HG03575 (cell line): ENCODE results near the gene WASHC4.

Experiments used
- ATAC-seq: cut with Tn5 transposase; IDR thresholded peaks from one replicate; pipeline ENCODE4 v1.9.1; 2021; ENCODE audit not compliant: unreplicated experiment, insufficient number of reproducible peaks, low FRiP score; ENCODE audit errors: extremely low read depth

Gene WASHC4, protein sequence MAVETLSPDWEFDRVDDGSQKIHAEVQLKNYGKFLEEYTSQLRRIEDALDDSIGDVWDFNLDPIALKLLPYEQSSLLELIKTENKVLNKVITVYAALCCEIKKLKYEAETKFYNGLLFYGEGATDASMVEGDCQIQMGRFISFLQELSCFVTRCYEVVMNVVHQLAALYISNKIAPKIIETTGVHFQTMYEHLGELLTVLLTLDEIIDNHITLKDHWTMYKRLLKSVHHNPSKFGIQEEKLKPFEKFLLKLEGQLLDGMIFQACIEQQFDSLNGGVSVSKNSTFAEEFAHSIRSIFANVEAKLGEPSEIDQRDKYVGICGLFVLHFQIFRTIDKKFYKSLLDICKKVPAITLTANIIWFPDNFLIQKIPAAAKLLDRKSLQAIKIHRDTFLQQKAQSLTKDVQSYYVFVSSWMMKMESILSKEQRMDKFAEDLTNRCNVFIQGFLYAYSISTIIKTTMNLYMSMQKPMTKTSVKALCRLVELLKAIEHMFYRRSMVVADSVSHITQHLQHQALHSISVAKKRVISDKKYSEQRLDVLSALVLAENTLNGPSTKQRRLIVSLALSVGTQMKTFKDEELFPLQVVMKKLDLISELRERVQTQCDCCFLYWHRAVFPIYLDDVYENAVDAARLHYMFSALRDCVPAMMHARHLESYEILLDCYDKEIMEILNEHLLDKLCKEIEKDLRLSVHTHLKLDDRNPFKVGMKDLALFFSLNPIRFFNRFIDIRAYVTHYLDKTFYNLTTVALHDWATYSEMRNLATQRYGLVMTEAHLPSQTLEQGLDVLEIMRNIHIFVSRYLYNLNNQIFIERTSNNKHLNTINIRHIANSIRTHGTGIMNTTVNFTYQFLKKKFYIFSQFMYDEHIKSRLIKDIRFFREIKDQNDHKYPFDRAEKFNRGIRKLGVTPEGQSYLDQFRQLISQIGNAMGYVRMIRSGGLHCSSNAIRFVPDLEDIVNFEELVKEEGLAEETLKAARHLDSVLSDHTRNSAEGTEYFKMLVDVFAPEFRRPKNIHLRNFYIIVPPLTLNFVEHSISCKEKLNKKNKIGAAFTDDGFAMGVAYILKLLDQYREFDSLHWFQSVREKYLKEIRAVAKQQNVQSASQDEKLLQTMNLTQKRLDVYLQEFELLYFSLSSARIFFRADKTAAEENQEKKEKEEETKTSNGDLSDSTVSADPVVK

DNA sequence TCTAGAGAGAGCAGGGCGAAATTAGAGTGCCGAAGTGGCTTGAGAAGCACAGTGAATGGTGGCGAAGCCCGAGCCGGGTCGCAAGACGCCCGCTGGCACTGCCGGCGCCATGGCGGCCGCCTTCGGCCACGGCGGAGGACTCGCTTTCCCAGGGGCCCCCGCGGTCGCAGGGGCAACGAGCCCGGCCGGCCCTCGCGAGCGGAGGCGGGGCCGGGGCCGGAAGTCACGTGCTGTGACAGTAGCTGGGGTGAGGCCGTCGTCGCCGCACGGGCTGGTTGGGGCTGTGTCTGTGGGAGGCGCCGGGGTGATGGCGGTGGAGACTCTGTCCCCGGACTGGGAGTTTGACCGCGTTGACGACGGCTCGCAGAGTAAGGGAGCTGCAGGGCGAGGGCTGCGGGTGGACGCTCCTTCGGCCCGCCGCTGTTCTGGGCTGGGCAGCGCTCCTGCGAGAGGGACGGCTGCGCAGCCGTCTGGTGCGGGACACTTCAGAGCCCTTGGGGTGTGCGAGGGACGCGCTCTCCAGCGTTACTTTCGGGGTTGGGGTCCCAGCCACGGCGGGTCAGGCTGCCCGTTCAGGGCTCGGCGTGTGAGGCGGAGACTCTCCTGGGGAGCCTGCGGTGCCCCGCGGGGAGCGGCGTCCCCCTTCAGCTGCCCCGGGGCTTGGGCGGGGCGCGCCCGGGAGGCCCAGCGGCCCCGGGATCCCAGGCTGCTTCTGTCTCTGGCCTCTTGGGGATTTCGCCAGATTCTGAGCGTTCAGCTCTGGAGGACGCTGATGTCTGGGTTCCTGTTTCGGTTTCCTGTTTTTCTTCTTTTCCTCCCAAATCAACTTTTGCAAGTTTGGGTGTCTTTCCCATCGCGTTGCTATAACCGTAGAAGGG is at the start of gene WASHC4:
Gene WASHC4, plus strand, starts transcription at position 238 of the 878 bp plus-strand sequence. Its CDS starts 70 bp downstream, at position 308.
- ATAC-seq, result peak; percentile 41

DNA sequence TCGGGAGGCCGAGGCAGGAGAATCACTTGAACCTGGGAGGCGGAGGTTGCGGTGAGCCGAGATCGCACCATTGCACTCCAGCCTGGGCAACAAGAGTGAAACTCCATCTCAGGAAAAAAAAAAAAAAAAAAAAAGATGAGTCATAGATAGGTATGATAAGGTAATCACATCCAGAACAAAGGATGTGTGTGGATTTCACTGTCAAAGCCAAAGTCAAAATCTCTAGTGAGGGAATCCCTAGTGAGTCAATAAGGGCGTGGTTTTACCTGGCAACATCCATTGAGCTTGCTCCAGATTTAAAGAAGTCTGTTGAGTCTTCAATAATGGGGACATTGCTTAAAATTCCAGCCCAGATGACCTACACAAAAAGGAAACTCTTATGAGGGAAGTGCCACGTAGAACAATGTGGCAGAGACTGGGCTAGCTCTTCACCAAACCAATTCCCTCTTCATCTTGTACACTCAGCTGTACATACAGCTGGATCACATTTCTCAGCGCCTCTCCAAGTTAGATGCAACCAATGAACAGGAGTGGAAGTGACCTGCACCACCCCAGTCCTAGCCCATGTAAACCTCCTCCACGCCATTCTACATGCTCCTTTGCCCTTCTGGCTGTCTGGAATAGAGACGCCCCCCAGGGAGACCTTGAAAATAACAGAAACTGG is 46.7 kb upstream of the WASHC4 start:
- no peak for ATAC-seq

DNA sequence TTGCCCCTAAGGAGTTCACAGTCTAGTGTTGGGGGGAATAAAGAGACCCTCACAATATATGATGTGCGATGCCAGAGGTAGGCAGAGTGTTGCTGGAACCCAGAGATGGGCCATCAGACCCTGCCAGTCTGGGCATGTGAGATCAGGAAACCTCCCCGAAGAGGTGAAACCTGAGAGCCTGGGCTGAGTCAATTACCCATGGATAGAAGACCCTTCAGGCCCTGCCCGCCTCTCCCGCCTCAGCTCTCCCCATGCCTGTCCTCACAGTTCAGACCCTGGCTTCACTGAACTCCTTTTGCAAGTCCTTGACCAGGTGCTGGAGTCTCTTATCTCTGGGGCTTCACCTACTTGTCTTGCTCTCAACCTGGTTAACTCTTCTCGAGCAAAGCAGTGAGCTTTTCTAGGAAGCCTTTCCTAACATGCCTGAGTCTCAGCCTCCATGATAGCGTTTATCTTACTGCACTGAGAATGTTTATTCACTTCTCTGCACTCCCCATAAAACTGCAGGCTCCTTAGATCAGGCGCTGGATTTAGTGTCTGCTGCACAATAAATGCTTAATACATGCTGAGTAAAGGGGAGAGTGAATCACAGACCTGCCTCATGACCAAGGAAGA is 42.9 kb upstream of the WASHC4 start:
- no peak for ATAC-seq

- ATAC-seq, result no peak
These were observed 40.0 kb upstream of the WASHC4 start for GRCh38 chr12:105067511-105068031.

DNA sequence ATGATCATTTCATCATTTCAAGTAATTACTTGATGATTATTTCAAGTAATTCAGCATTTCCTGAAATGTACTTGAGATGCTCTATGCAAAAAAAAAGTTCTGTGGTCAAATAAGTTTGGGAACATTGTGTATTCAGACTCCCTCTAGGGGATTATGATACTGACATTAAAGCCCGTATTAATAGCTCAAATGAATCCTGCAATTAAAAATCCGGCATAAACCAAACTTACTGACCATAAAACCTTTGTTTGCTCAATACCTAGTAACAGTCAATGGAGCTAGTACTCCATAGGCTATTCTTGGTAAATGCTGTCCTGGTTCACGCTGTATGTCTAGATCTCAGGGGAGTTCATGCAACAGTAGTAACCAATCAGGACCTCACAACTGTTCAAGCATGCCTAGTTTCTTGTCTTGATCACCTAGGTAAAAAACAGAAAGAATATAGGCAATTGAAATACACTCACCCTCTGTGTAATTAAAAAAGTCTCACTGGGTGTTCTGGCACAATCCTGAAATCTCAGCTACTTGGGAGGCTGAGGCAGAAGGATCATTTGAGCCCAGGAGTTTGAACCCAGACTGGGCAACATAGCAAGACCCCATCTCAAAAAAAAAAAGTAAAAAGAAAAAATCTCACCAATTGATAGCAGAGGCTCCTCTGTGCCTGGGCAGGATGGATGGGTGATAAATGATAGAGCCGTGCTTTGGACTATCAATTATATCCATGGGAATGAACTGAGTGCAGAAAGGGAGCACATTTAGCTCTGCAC is 37.4 kb upstream of the WASHC4 start:
- ATAC-seq, result no peak

GRCh38 chr12:105071981-105072380 is 35.5 kb upstream of the WASHC4 start:
- ATAC-seq, result no peak

GRCh38 chr12:105072888-105073488 is 34.5 kb upstream of the WASHC4 start:
- no peak for ATAC-seq

- no peak for ATAC-seq
These were observed 31.4 kb upstream of the WASHC4 start for GRCh38 chr12:105076098-105076497.

- ATAC-seq, result no peak
These were observed 30.6 kb upstream of the WASHC4 start for GRCh38 chr12:105076913-105077312.

- ATAC-seq, result no peak
These were observed 30.1 kb upstream of the WASHC4 start for GRCh38 chr12:105077435-105077834.

DNA sequence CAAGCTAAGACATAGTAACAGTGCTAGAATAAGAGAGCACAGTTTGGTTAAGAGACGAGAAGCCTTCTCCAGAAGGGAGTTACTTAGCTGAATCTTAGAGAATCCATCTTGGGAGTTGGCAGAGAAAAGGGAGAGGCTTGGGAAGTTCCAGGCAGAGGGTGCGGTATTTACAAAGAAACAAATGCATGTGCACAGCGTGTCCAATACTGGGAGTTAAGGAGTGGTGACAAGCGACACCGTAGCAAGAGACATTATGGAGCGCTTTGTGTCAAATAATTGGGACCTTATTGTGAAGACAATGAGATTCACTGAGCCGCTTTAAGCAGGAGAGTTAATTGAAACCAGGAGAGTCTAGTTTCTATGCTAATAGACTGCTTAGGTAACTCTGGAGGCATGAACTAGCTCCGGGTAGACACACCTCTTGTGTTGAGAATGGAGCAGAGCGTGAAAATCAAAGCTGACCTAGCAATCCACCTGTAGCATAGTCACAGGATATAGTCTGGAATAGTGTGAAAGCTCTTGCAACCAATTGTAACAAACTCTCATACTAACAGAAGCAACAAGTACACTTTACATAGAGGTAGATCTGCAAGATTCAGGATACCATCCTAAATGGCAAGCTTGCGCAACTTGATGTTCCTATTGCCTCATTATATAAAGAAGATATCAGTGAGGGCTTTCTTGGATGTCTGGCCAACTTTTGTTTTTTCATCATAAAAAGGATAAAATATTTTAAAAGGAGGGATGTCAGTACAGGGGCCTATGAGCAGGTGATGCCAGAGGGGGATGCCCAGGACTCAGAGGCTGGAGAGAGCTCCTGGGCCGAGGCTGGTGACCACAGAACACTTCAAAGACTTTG is 28.6 kb upstream of the WASHC4 start:
- ATAC-seq, result no peak

GRCh38 chr12:105083031-105083430 is 24.5 kb upstream of the WASHC4 start:
- ATAC-seq, result no peak

GRCh38 chr12:105083551-105084105 is 23.9 kb upstream of the WASHC4 start:
- ATAC-seq, result no peak

- no peak for ATAC-seq
These were observed 23.0 kb upstream of the WASHC4 start, which contains the start of gene ALDH1L2 for GRCh38 chr12:105084251-105085250. ALDH1L2 (minus strand) TSS chr12:105084458; CDS start chr12:105084436, 22 bp downstream.
